HEK293 (cell line): Measurements from ENCODE around the gene CFP.

Experiments
- CTCF ChIA-PET: fragments of 350-600 bp; formaldehyde crosslinking; extraction: SDS; loops from one replicate; lab custom pipeline; 2021; ENCODE audit warnings: antibody characterized with exemption; lab: Yijun Ruan, JAX
- POLR2A ChIA-PET: fragments of 300-600 bp; formaldehyde crosslinking; extraction: SDS; loops from one replicate; lab custom pipeline; 2020; ENCODE audit warnings: antibody characterized with exemption, inconsistent platforms; lab: Yijun Ruan, JAX
- H3K27ac ChIP-seq: fragments of 200-500 bp; sonication (Bioruptor generic); 2 replicates; pipeline ENCODE4 v1.5.1; 2014; ENCODE audit warnings: low read depth, low read length, control low read depth, inconsistent platforms; ENCODE audit errors: extremely low read depth
- H3K36me3 ChIP-seq, 2 experiments: fragments of 200-500 bp in 1 of 2; sonication (Bioruptor generic) in 1 of 2; 1 replicate in 1 of 2; 2 replicates in 1 of 2; pipeline ENCODE4 v1.5.1; 2014 to 2017; ENCODE audit warnings: inconsistent platforms in 2 of 2, low read length in 2 of 2; ENCODE audit not compliant: control insufficient read depth in 2 of 2, insufficient read depth in 1 of 2
- H3K4me1 ChIP-seq: fragments of 200-500 bp; sonication (Bioruptor generic); 2 replicates; pipeline ENCODE4 v1.5.1; 2014; ENCODE audit warnings: mild to moderate bottlenecking, low read length, inconsistent platforms; ENCODE audit not compliant: control insufficient read depth, insufficient read depth
- H3K4me3 ChIP-seq: 2 replicates; pipeline ENCODE4 v1.5.1; 2011; ENCODE audit warnings: low read depth, mild to moderate bottlenecking, control low read depth, low read length, moderate library complexity
- H3K9me3 ChIP-seq: fragments of 200-500 bp; sonication (Bioruptor generic); 2 replicates; pipeline ENCODE4 v1.5.1; 2014; ENCODE audit warnings: low read depth, low read length, inconsistent platforms; ENCODE audit not compliant: control insufficient read depth, insufficient read depth
- INSM2 ChIP-seq: fragments of 450-650 bp; formaldehyde crosslinking; IDR thresholded peaks from 2 replicates; pipeline ENCODE4 v1.5.1; 2016; ENCODE audit warnings: missing biosample characterization, missing genetic modification characterization
- KLF10 ChIP-seq: fragments of 450-650 bp; IDR thresholded peaks from 2 replicates; pipeline ENCODE4 v1.5.1; 2018; ENCODE audit warnings: missing biosample characterization, mild to moderate bottlenecking, missing genetic modification characterization
- KLF9 ChIP-seq: fragments of 450-650 bp; formaldehyde crosslinking; IDR thresholded peaks from 2 replicates; pipeline ENCODE4 v1.5.1; 2016; ENCODE audit warnings: missing biosample characterization, missing genetic modification characterization, low read depth
- SALL2 ChIP-seq: fragments of 450-650 bp; formaldehyde crosslinking; IDR thresholded peaks from 2 replicates; pipeline ENCODE4 v1.5.0; 2017; ENCODE audit warnings: missing biosample characterization, mild to moderate bottlenecking, missing genetic modification characterization, borderline replicate concordance
- SETDB1 ChIP-seq: IDR thresholded peaks from one replicate; pipeline ENCODE4 v1.6.1; 2017; ENCODE audit warnings: mild to moderate bottlenecking, low read length, moderate library complexity, mixed read lengths; ENCODE audit not compliant: insufficient read length
- ZBTB10 ChIP-seq: fragments of 450-650 bp; formaldehyde crosslinking; IDR thresholded peaks from 2 replicates; pipeline ENCODE4 v1.5.1; 2016; ENCODE audit warnings: missing biosample characterization, missing genetic modification characterization
- ZBTB20 ChIP-seq: fragments of 450-650 bp; formaldehyde crosslinking; IDR thresholded peaks from 2 replicates; pipeline ENCODE4 v1.5.1; 2016; ENCODE audit warnings: missing biosample characterization, missing genetic modification characterization
- ZNF148 ChIP-seq: fragments of 450-650 bp; formaldehyde crosslinking; IDR thresholded peaks from 2 replicates; pipeline ENCODE4 v1.5.0; 2017; ENCODE audit warnings: missing biosample characterization, missing genetic modification characterization, borderline replicate concordance
- ZNF155 ChIP-seq: fragments of 450-650 bp; formaldehyde crosslinking; IDR thresholded peaks from 2 replicates; pipeline ENCODE4 v1.5.1; 2016; ENCODE audit warnings: missing biosample characterization, missing genetic modification characterization
- ZNF2 ChIP-seq: fragments of 450-650 bp; formaldehyde crosslinking; IDR thresholded peaks from 2 replicates; pipeline ENCODE4 v1.5.1; 2016; ENCODE audit warnings: missing biosample characterization, missing genetic modification characterization
- ZNF274 ChIP-seq, 2 experiments: fragments of 200-500 bp in 1 of 2; fragments of 450-650 bp in 1 of 2; sonication (Bioruptor generic) in 1 of 2; formaldehyde crosslinking in 1 of 2; IDR thresholded peaks; 2 replicates each; pipeline versions ENCODE4 v1.5.1 to v1.6.1; 2014 to 2016; ENCODE audit warnings: borderline replicate concordance in 1 of 2, inconsistent platforms in 1 of 2, low read length in 1 of 2, missing biosample characterization in 1 of 2, missing genetic modification characterization in 1 of 2
- ZNF280D ChIP-seq: fragments of 450-650 bp; formaldehyde crosslinking; IDR thresholded peaks from 2 replicates; pipeline ENCODE4 v1.5.1; 2016; ENCODE audit warnings: missing biosample characterization, missing genetic modification characterization
- ZNF335 ChIP-seq: fragments of 450-650 bp; formaldehyde crosslinking; conservative IDR thresholded peaks from 2 replicates; pipeline ENCODE4 v1.5.1; 2016; ENCODE audit warnings: missing biosample characterization, missing genetic modification characterization
- ZNF37A ChIP-seq: fragments of 450-650 bp; IDR thresholded peaks from 2 replicates; pipeline ENCODE4 v1.5.1; 2018; ENCODE audit warnings: missing biosample characterization, missing genetic modification characterization
- ZNF394 ChIP-seq: fragments of 450-650 bp; formaldehyde crosslinking; IDR thresholded peaks from 2 replicates; pipeline ENCODE4 v1.5.1; 2016; ENCODE audit warnings: missing biosample characterization, missing genetic modification characterization, mild to moderate bottlenecking, moderate library complexity, borderline replicate concordance
- ZNF416 ChIP-seq: fragments of 450-650 bp; formaldehyde crosslinking; IDR thresholded peaks from 2 replicates; pipeline ENCODE4 v1.5.1; 2016; ENCODE audit warnings: missing biosample characterization, missing genetic modification characterization
- ZNF433 ChIP-seq: fragments of 450-650 bp; formaldehyde crosslinking; IDR thresholded peaks from 2 replicates; pipeline ENCODE4 v1.5.1; 2016; ENCODE audit warnings: missing biosample characterization, missing genetic modification characterization, low read depth
- ZNF518A ChIP-seq: fragments of 450-650 bp; formaldehyde crosslinking; conservative IDR thresholded peaks from 2 replicates; pipeline ENCODE4 v1.5.1; 2016; ENCODE audit warnings: low read depth, missing biosample characterization, missing genetic modification characterization
- ZNF621 ChIP-seq: fragments of 450-650 bp; formaldehyde crosslinking; IDR thresholded peaks from 2 replicates; pipeline ENCODE4 v1.5.1; 2017; ENCODE audit warnings: missing biosample characterization, missing genetic modification characterization
- ZNF701 ChIP-seq: fragments of 450-650 bp; formaldehyde crosslinking; IDR thresholded peaks from 2 replicates; pipeline ENCODE4 v1.5.1; 2016; ENCODE audit warnings: missing biosample characterization, missing genetic modification characterization
- ZNF768 ChIP-seq: fragments of 450-650 bp; formaldehyde crosslinking; IDR thresholded peaks from 2 replicates; pipeline ENCODE4 v1.5.1; 2018; ENCODE audit warnings: missing biosample characterization, mild to moderate bottlenecking, missing genetic modification characterization
- ZSCAN16 ChIP-seq: fragments of 450-650 bp; formaldehyde crosslinking; IDR thresholded peaks from 2 replicates; pipeline ENCODE4 v1.5.1; 2016; ENCODE audit warnings: missing biosample characterization, missing genetic modification characterization

CFP gene

GRCh38 chrX:47623540-47624027, 6.1 kb downstream of the CFP start (continued):
- TF ChIP-seq ZNF280D (tag by site-specific recombination), result no peak
- TF ChIP-seq SETDB1, result no peak
- no peak for TF ChIP-seq SALL2 (tag by site-specific recombination)
- no peak for TF ChIP-seq ZNF768
- TF ChIP-seq ZNF621, result no peak
- no peak for TF ChIP-seq ZNF701 (tag by site-specific recombination)
- TF ChIP-seq KLF9 (tag by site-specific recombination), result peak; percentile 53; the same call in 1 of the 2 replicates
- no peak for TF ChIP-seq KLF10 (tag by site-specific recombination)
- peak; percentile 85 for TF ChIP-seq ZNF335 (tag by site-specific recombination)
- TF ChIP-seq ZNF518A (tag by site-specific recombination), result no peak
- TF ChIP-seq ZBTB20 (tag by site-specific recombination), result peak; percentile 66

- ChIA-PET POLR2A (no interaction called here), CTCF (no interaction called here)
- Histone ChIP-seq H3K9me3 (no peaks in the 10 kb centered on the region), H3K4me3 (no peak overlapping the region), H3K4me1 (no peaks in the 10 kb centered on the region), H3K27ac (no peak overlapping the region), H3K36me3 (no peaks in the 10 kb centered on the region)
- TF ChIP-seq ZNF148 (tag by site-specific recombination) (no peak), ZNF335 (tag by site-specific recombination) (no peak), ZSCAN16 (tag by site-specific recombination) (no peak), ZNF155 (no peak), ZNF416 (tag by site-specific recombination) (no peak), ZNF433 (tag by site-specific recombination) (no peak), INSM2 (tag by site-specific recombination) (no peak), ZNF274 (IDR thresholded peaks at IDR 0.05; ENCODE audit: low read length) (no peak), ZNF274 (tag by site-specific recombination; IDR thresholded peaks at IDR 0.05; ENCODE audit: borderline replicate concordance) (no peak), ZBTB10 (tag by site-specific recombination) (no peak), ZNF2 (no peak), ZNF37A (no peak), ZNF394 (tag by site-specific recombination) (no peak)
Measured at GRCh38 chrX:47621851-47622250, 7.9 kb downstream of the CFP start.
